T-cell (primary cell): ENCODE data around the gene GFER. TPM values are rescaled to one million over a fixed set of nuclear protein-coding genes. Genes with fewer than 3 reads are reported as not detected.
"Not testable (repeated sequence)": the region's sequence is repeated elsewhere in the genome, so short reads cannot be mapped to it uniquely, and the experiment has no call there.

Experiments used
- ATAC-seq, 4 experiments: fragments of 200-7000 bp in 3 of 4; fragments of 150-1000 bp in 1 of 4; cut with Tn5 transposase; replicated peaks in 1 of 4; 1 replicate in 3 of 4; 2 replicates in 1 of 4; pipeline ENCODE4 v1.10.0; 2021; ENCODE audit warnings: moderate library complexity in 3 of 4, mild to moderate bottlenecking in 2 of 4, moderate number of reproducible peaks in 1 of 4
- CTCF ChIA-PET, 2 donors: fragments of 300-600 bp; sonication (Branson Sonifier 250); formaldehyde crosslinking; loops; one replicate each; lab custom pipeline; 2022; ENCODE audit warnings: antibody characterized with exemption in 2 of 2; lab: Charles Lee
- POLR2A ChIA-PET, 2 donors: fragments of 300-600 bp; sonication (Branson Sonifier 250); formaldehyde crosslinking; loops; one replicate each; lab custom pipeline; 2022; ENCODE audit warnings: antibody characterized with exemption in 2 of 2; lab: Charles Lee
- DNase-seq, 35 experiments: peaks; one replicate each; pipeline versions ENCODE4 v3.0.0 to v3.0.0-alpha.2; 2013 to 2023
- H3K27ac ChIP-seq: one replicate; pipeline ENCODE4 v1.5.1; 2013; ENCODE audit warnings: low read length
- H3K27me3 ChIP-seq, 2 experiments: replicated peaks in 1 of 2; 1 replicate in 1 of 2; 2 replicates in 1 of 2; pipeline versions ENCODE4 v1.6.1 to v1.7.0; 2013; ENCODE audit warnings: low read length in 1 of 2, mixed read lengths in 1 of 2; ENCODE audit not compliant: control insufficient read depth in 2 of 2, insufficient read depth in 2 of 2; ENCODE audit errors: extremely low read depth in 1 of 2
- H3K36me3 ChIP-seq, 2 donors: 1 replicate in 1 of 2; 2 replicates in 1 of 2; pipeline versions ENCODE4 v1.6.1 to v1.7.0; 2013; ENCODE audit warnings: low read length in 1 of 2; ENCODE audit not compliant: control insufficient read depth in 2 of 2, insufficient read depth in 1 of 2; ENCODE audit errors: extremely low read depth in 1 of 2
- H3K4me1 ChIP-seq, 2 experiments: 1 replicate in 1 of 2; 2 replicates in 1 of 2; pipeline versions ENCODE4 v1.6.1 to v1.7.0; 2013; ENCODE audit warnings: low read length in 2 of 2, mixed read lengths in 1 of 2; ENCODE audit not compliant: insufficient read depth in 2 of 2, control insufficient read depth in 1 of 2; ENCODE audit errors: extremely low read depth in 1 of 2
- H3K4me3 ChIP-seq, 2 donors: 1 replicate in 1 of 2; 2 replicates in 1 of 2; pipeline versions ENCODE4 v1.5.1 to v1.7.0; 2013; ENCODE audit warnings: mild to moderate bottlenecking in 2 of 2, low read length in 1 of 2, moderate library complexity in 1 of 2; ENCODE audit not compliant: control insufficient read depth in 1 of 2; ENCODE audit errors: extremely low read depth in 1 of 2
- H3K9me3 ChIP-seq: 2 replicates; pipeline ENCODE4 v1.7.0; 2013
- H3K27ac Mint-ChIP-seq, 2 donors: one replicate each; pipeline ENCODE4 v1.8.0; 2020 to 2021; ENCODE audit warnings: mild to moderate bottlenecking in 2 of 2, mixed read lengths in 2 of 2
- H3K27me3 Mint-ChIP-seq, 2 donors: one replicate each; pipeline ENCODE4 v1.8.0; 2021 to 2022; ENCODE audit warnings: mixed read lengths in 2 of 2
- H3K36me3 Mint-ChIP-seq: one replicate; pipeline ENCODE4 v1.8.0; 2021; ENCODE audit warnings: mixed read lengths
- H3K4me1 Mint-ChIP-seq, 3 donors: one replicate each; pipeline ENCODE4 v1.8.0; 2020 to 2022; ENCODE audit warnings: mixed read lengths in 3 of 3, mild to moderate bottlenecking in 1 of 3
- H3K4me3 Mint-ChIP-seq, 3 donors: one replicate each; pipeline ENCODE4 v1.8.0; 2020 to 2022; ENCODE audit warnings: mild to moderate bottlenecking in 3 of 3, mixed read lengths in 3 of 3, moderate library complexity in 3 of 3
- H3K9me3 Mint-ChIP-seq, 3 donors: one replicate each; pipeline ENCODE4 v1.8.0; 2020 to 2022; ENCODE audit warnings: mixed read lengths in 3 of 3
- WGBS: methylation state at CpG from one replicate; pipeline ENCODE4 v1.1.5; 2013; ENCODE audit warnings: missing lambda C conversion rate; ENCODE audit not compliant: insufficient coverage; 5-methylcytosine and 5-hydroxymethylcytosine counted together
- total RNA-seq, 35 experiments: library from RNA in 6 of 35; stranded (reverse) in 6 of 35; fragments of 120-200 nt in 1 of 35; gene quantifications; one replicate each; pipeline versions ENCODE4 v1.2.1 to v1.2.4 and lab custom pipeline; 2013 to 2026

The GFER gene
- total RNA-seq, 5 donors from 2014 or later (not counting 1 experiment from before 2014, with no cell fraction given): 16.1 to 31.9 (median 22.0) TPM

GRCh38 chr16:1957434-1958142, 26.4 kb upstream of the GFER start:
- ATAC-seq: not testable (repeated sequence)

GRCh38 chr16:1958143-1958491, 25.9 kb upstream of the GFER start:
- POLR2A ChIA-PET, H3K9me3 ChIP-seq, H3K9me3 Mint-ChIP-seq, ATAC-seq, H3K27ac Mint-ChIP-seq, DNase-seq, H3K27ac ChIP-seq, H3K27me3 Mint-ChIP-seq, H3K4me3 ChIP-seq, H3K4me3 Mint-ChIP-seq: not testable (repeated sequence)
- Mint-ChIP-seq H3K36me3 (peaks cover 11% of the 10 kb centered on the region), H3K4me1 (peaks cover 20 to 34% (median 34%) of the 10 kb centered on the region in 3 donors)
- H3K27me3 ChIP-seq: peaks cover 0 to 15% of the 10 kb centered on the region in 2 experiments
- 79% methylated on average over 27 of the region's 30 CpGs for WGBS
- H3K4me1 ChIP-seq: peaks cover 7 to 44% of the 10 kb centered on the region in 2 experiments
- CTCF ChIA-PET: interaction anchor here (0.6 to 1.2 kb wide), 3 partner anchors 14 to 182 kb away, joined by 3 to 5 read pairs (median 4); partner anchors contain the start of gene TBL3 (in 1 of the 2)
- H3K36me3 ChIP-seq: peaks cover 7 to 21% of the 10 kb centered on the region in 2 donors

More at GRCh38 chr16:1957434-1958142, 26.4 kb upstream of the GFER start:
- H3K9me3 ChIP-seq, H3K27ac Mint-ChIP-seq, H3K36me3 Mint-ChIP-seq, DNase-seq, H3K9me3 Mint-ChIP-seq, H3K4me3 Mint-ChIP-seq, H3K27ac ChIP-seq, H3K4me3 ChIP-seq, H3K27me3 Mint-ChIP-seq, POLR2A ChIA-PET: not testable (repeated sequence)
- WGBS: 98% methylated on average over 12 of the region's 22 CpGs
- peaks cover 7 to 16% of the 10 kb centered on the region in 2 donors for H3K36me3 ChIP-seq
- peaks cover 7 to 38% of the 10 kb centered on the region in 2 experiments for H3K4me1 ChIP-seq
- CTCF ChIA-PET: interaction anchor here (0.6 to 1.0 kb wide), 2 partner anchors 47 to 183 kb away, joined by 3 to 5 read pairs; no protein-coding TSS in a partner anchor
- H3K4me1 Mint-ChIP-seq: peaks cover 15 to 29% (median 28%) of the 10 kb centered on the region in 3 donors
- peaks cover 0 to 19% of the 10 kb centered on the region in 2 experiments for H3K27me3 ChIP-seq

DNA sequence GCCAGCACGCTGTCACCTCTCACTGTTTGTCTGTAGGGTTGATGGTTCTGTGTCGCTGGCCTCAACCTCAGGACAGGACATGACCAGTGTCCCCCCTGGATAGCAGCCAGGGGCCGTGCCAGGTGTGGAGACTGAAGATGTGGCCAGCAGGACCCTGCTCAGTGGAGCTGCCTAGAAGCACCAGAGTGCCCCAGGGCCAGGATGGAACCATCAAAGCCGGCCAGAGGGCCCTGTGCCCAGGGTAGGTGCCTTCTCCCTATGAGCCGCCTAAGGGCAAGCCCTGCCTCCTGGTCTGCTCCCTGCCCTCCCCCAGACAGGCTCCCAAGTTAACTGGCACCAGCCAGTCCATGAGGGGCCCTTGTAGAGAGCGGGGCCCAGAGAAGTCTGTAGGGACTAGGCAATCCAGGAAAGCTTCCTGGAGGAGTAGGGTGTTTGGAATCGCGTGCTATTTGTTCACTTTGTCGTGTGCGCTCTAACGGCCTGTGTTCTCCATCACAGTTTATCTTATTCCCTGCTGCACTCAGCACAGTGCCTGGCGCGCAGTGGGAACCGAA, 25.2 kb upstream of the GFER start:
- H3K4me1 Mint-ChIP-seq: peaks cover 27 to 41% (median 40%) of the 10 kb centered on the region in 3 donors
- peaks cover 16% of the 10 kb centered on the region for H3K36me3 Mint-ChIP-seq
- Histone ChIP-seq H3K4me3 (peak overlapping the region; percentile 40 to 90), H3K27ac (no peak overlapping the region), H3K27me3 (peaks cover 0 to 11% of the 10 kb centered on the region in 2 experiments), H3K4me1 (peaks cover 11 to 50% of the 10 kb centered on the region in 2 experiments), H3K36me3 (peaks cover 7 to 26% of the 10 kb centered on the region in 2 donors), H3K9me3 (no peaks in the 10 kb centered on the region)
- peak in 3 of 4 experiments; percentile 1 to 4 (median 1) for ATAC-seq
- CTCF ChIA-PET: interaction anchor here in 1 of 2 donors (1.2 kb wide), 1 partner anchor 13 kb away, joined by 4 read pairs; the partner anchor contains the start of gene TBL3
- H3K27me3 Mint-ChIP-seq: no peaks in the 10 kb centered on the region
- POLR2A ChIA-PET: no interaction called here
- peak overlapping the region; percentile 90 to 91 (median 91) for H3K4me3 Mint-ChIP-seq
- 51% methylated on average over 9 of the region's 14 CpGs for WGBS
- H3K9me3 Mint-ChIP-seq: no peaks in the 10 kb centered on the region
- DNase-seq: no peak
- no peak overlapping the region for H3K27ac Mint-ChIP-seq

GRCh38 chr16:1959269-1960039, 24.5 kb upstream of the GFER start, which contains the start of gene NDUFB10:
TSS of gene NDUFB10 (plus strand) at chr16:1959538. CDS start at chr16:1959625, 87 bp downstream.
- under 1% methylated on average over 79 of the region's 79 CpGs for WGBS
- peaks cover 7 to 26% of the 10 kb centered on the region in 2 donors for H3K36me3 ChIP-seq
- H3K27ac Mint-ChIP-seq: peak within 1 kb of the TSS; percentile 93

GRCh38 chr16:1960665-1961630, 23.0 kb upstream of the GFER start:
- Histone ChIP-seq H3K4me1 (peaks cover 12 to 63% of the 10 kb centered on the region in 2 experiments), H3K9me3 (no peaks in the 10 kb centered on the region), H3K36me3 (peaks cover 7 to 26% of the 10 kb centered on the region in 2 donors), H3K27ac (peak overlapping the region; percentile 44), H3K27me3 (peaks cover 0 to 4% of the 10 kb centered on the region in 2 experiments), H3K4me3 (no peak overlapping the region)
- ATAC-seq (no peak), DNase-seq (peak in 3 of 35 experiments; percentile 19 to 50 (median 35))
- Mint-ChIP-seq H3K9me3 (no peaks in the 10 kb centered on the region), H3K36me3 (peaks cover 21% of the 10 kb centered on the region), H3K27ac (peak overlapping the region; percentile 93), H3K4me1 (peaks cover 37 to 53% (median 49%) of the 10 kb centered on the region in 3 donors), H3K4me3 (peak overlapping the region; percentile 90 to 91 (median 91)), H3K27me3 (no peaks in the 10 kb centered on the region)
- WGBS: 32% methylated on average over 15 of the region's 20 CpGs
- CTCF ChIA-PET: interaction anchor here in 1 of 2 donors (0.5 kb wide), 1 partner anchor 54 kb away, joined by 3 read pairs; no protein-coding TSS in a partner anchor
- POLR2A ChIA-PET: interaction anchor here in 1 of 2 donors (0.5 to 0.6 kb wide), 2 partner anchors 18 to 484 kb away, joined by 3 to 8 read pairs; partner anchors contain the start of gene MSRB1

More at GRCh38 chr16:1959269-1960039, 24.5 kb upstream of the GFER start, which contains the start of gene NDUFB10:
- Mint-ChIP-seq H3K36me3 (peaks cover 21% of the 10 kb centered on the region), H3K4me1 (peaks cover 32 to 46% (median 43%) of the 10 kb centered on the region in 3 donors), H3K9me3 (no peaks in the 10 kb centered on the region), H3K27me3 (no peaks in the 10 kb centered on the region), H3K4me3 (peak within 1 kb of the TSS; percentile 90 to 91 (median 91))
- Histone ChIP-seq H3K4me1 (peaks cover 12 to 55% of the 10 kb centered on the region in 2 experiments), H3K4me3 (peak within 1 kb of the TSS; percentile 64 to 90), H3K27ac (peak within 1 kb of the TSS; percentile 70), H3K27me3 (peaks cover 0 to 5% of the 10 kb centered on the region in 2 experiments), H3K9me3 (no peaks in the 10 kb centered on the region)
- ChIA-PET CTCF (interaction anchor here in 1 of 2 donors (1.2 kb wide), 1 partner anchor 12 kb away, joined by 4 read pairs; the partner anchor contains the start of gene TBL3), POLR2A (no interaction called here)
- peak; percentile 83 to 93 (median 88) for ATAC-seq
- peak; percentile 68 to 95 (median 84) for DNase-seq
